ENCODE data around the gene ING3.

ING3 gene

GRCh38 chr7:121008816-121009215 lies 58.2 kb downstream of the ING3 start:
- Histone ChIP-seq H3K4me2 (ENCODE audit: insufficient read depth, low read length, poor library complexity, severe bottlenecking) (no peak overlapping the region), H2BK120ac (ENCODE audit: low read depth, low read length) (no peak overlapping the region), H3K9me3 (replicated peaks in 1 of 2; ENCODE audit: control insufficient read depth in 2 of 2, insufficient read depth in 1 of 2, low read depth in 1 of 2, low read length in 2 of 2) (no peaks in the 10 kb centered on the region), H4K91ac (ENCODE audit: low read depth, low read length, poor library complexity) (no peak overlapping the region), H4K8ac (ENCODE audit: low read depth, low read length) (no peak overlapping the region), H3K9ac (ENCODE audit: low read depth, low read length, poor library complexity) (no peak overlapping the region), H3K4me1 (ENCODE audit: control insufficient read depth in 2 of 2, insufficient read depth in 1 of 2, low read depth in 1 of 2, low read length in 2 of 2) (peaks cover 0 to 4% of the 10 kb centered on the region in 2 donors), H3K14ac (ENCODE audit: low read length) (no peak overlapping the region), H2AFZ (ENCODE audit: low read length) (no peak overlapping the region), H3K27ac (replicated peaks; ENCODE audit: low read length) (no peak overlapping the region), H2BK15ac (ENCODE audit: low read length) (no peak overlapping the region), H3K79me1 (ENCODE audit: low read depth, low read length) (no peaks in the 10 kb centered on the region), H2BK5ac (ENCODE audit: low read length) (no peak overlapping the region), H3K23ac (ENCODE audit: low read depth, low read length, poor library complexity) (no peak overlapping the region), H2AK5ac (ENCODE audit: low read depth, low read length) (no peak overlapping the region), H3K27me3 (ENCODE audit: control insufficient read depth in 3 of 3, insufficient read depth in 3 of 3, low read depth in 1 of 3, low read length in 3 of 3) (no peaks in the 10 kb centered on the region), H3K36me3 (replicated peaks in 1 of 2; ENCODE audit: control insufficient read depth in 2 of 2, insufficient read depth in 2 of 2, low read length in 2 of 2) (no peaks in the 10 kb centered on the region), H2BK12ac (ENCODE audit: low read length) (no peak overlapping the region), H3K4me3 (ENCODE audit: low read length in 2 of 2) (no peak overlapping the region), H3K4ac (ENCODE audit: low read length) (no peak overlapping the region), H3K18ac (ENCODE audit: low read length) (no peak overlapping the region)
- no CpG with 5 or more reads among the region's 2 CpGs for WGBS, 2 donors (ENCODE audit: extremely low coverage in 2 of 2, insufficient read length in 2 of 2, insufficient replicate concordance in 1 of 2)
- no peak for DNase-seq (ENCODE audit: low spot score)

- Histone ChIP-seq H3K27ac (replicated peaks; ENCODE audit: low read length) (no peak overlapping the region), H2AFZ (ENCODE audit: low read length) (no peak overlapping the region), H3K36me3 (replicated peaks in 1 of 2; ENCODE audit: control insufficient read depth in 2 of 2, insufficient read depth in 2 of 2, low read length in 2 of 2) (no peaks in the 10 kb centered on the region), H3K14ac (ENCODE audit: low read length) (no peak overlapping the region), H3K9me3 (replicated peaks in 1 of 2; ENCODE audit: control insufficient read depth in 2 of 2, insufficient read depth in 1 of 2, low read depth in 1 of 2, low read length in 2 of 2) (no peaks in the 10 kb centered on the region), H2AK5ac (ENCODE audit: low read depth, low read length) (no peak overlapping the region), H3K4me2 (ENCODE audit: insufficient read depth, low read length, poor library complexity, severe bottlenecking) (no peak overlapping the region), H3K27me3 (ENCODE audit: control insufficient read depth in 3 of 3, insufficient read depth in 3 of 3, low read depth in 1 of 3, low read length in 3 of 3) (no peaks in the 10 kb centered on the region), H3K18ac (ENCODE audit: low read length) (no peak overlapping the region), H3K4me1 (ENCODE audit: control insufficient read depth in 2 of 2, insufficient read depth in 1 of 2, low read depth in 1 of 2, low read length in 2 of 2) (peaks cover 0 to 4% of the 10 kb centered on the region in 2 donors), H2BK120ac (ENCODE audit: low read depth, low read length) (no peak overlapping the region), H4K8ac (ENCODE audit: low read depth, low read length) (no peak overlapping the region), H4K91ac (ENCODE audit: low read depth, low read length, poor library complexity) (no peak overlapping the region), H2BK12ac (ENCODE audit: low read length) (no peak overlapping the region), H3K79me1 (ENCODE audit: low read depth, low read length) (no peaks in the 10 kb centered on the region), H3K4ac (ENCODE audit: low read length) (no peak overlapping the region), H3K9ac (ENCODE audit: low read depth, low read length, poor library complexity) (no peak overlapping the region), H2BK15ac (ENCODE audit: low read length) (no peak overlapping the region), H3K4me3 (ENCODE audit: low read length in 2 of 2) (no peak overlapping the region), H3K23ac (ENCODE audit: low read depth, low read length, poor library complexity) (no peak overlapping the region), H2BK5ac (ENCODE audit: low read length) (no peak overlapping the region)
- no peak for DNase-seq (ENCODE audit: low spot score)
- WGBS, 2 donors (ENCODE audit: extremely low coverage in 2 of 2, insufficient read length in 2 of 2, insufficient replicate concordance in 1 of 2): no CpG with 5 or more reads among the region's 1 CpG
These were observed 60.8 kb downstream of the ING3 start for GRCh38 chr7:121011401-121011800.

GRCh38 chr7:121012170-121012874 lies 61.7 kb downstream of the ING3 start:
- Histone ChIP-seq H3K4me3 (ENCODE audit: low read length in 2 of 2) (no peak overlapping the region), H2BK15ac (ENCODE audit: low read length) (no peak overlapping the region), H3K9ac (ENCODE audit: low read depth, low read length, poor library complexity) (no peak overlapping the region), H3K4me1 (ENCODE audit: control insufficient read depth in 2 of 2, insufficient read depth in 1 of 2, low read depth in 1 of 2, low read length in 2 of 2) (no peaks in the 10 kb centered on the region), H2BK120ac (ENCODE audit: low read depth, low read length) (no peak overlapping the region), H2AFZ (ENCODE audit: low read length) (no peak overlapping the region), H3K36me3 (replicated peaks in 1 of 2; ENCODE audit: control insufficient read depth in 2 of 2, insufficient read depth in 2 of 2, low read length in 2 of 2) (no peaks in the 10 kb centered on the region), H3K79me1 (ENCODE audit: low read depth, low read length) (no peaks in the 10 kb centered on the region), H2BK12ac (ENCODE audit: low read length) (no peak overlapping the region), H3K9me3 (replicated peaks in 1 of 2; ENCODE audit: control insufficient read depth in 2 of 2, insufficient read depth in 1 of 2, low read depth in 1 of 2, low read length in 2 of 2) (no peaks in the 10 kb centered on the region), H3K23ac (ENCODE audit: low read depth, low read length, poor library complexity) (no peak overlapping the region), H3K27me3 (ENCODE audit: control insufficient read depth in 3 of 3, insufficient read depth in 3 of 3, low read depth in 1 of 3, low read length in 3 of 3) (no peaks in the 10 kb centered on the region), H3K27ac (replicated peaks; ENCODE audit: low read length) (no peak overlapping the region), H2AK5ac (ENCODE audit: low read depth, low read length) (no peak overlapping the region), H4K8ac (ENCODE audit: low read depth, low read length) (no peak overlapping the region), H3K4ac (ENCODE audit: low read length) (no peak overlapping the region), H3K18ac (ENCODE audit: low read length) (no peak overlapping the region), H2BK5ac (ENCODE audit: low read length) (no peak overlapping the region), H3K4me2 (ENCODE audit: insufficient read depth, low read length, poor library complexity, severe bottlenecking) (no peak overlapping the region), H3K14ac (ENCODE audit: low read length) (no peak overlapping the region), H4K91ac (ENCODE audit: low read depth, low read length, poor library complexity) (no peak overlapping the region)
- no CpG with 5 or more reads among the region's 6 CpGs for WGBS, 2 donors (ENCODE audit: extremely low coverage in 2 of 2, insufficient read length in 2 of 2, insufficient replicate concordance in 1 of 2)
- DNase-seq (ENCODE audit: low spot score): no peak

- WGBS, 2 donors (ENCODE audit: extremely low coverage in 2 of 2, insufficient read length in 2 of 2, insufficient replicate concordance in 1 of 2): no CpG with 5 or more reads among the region's 2 CpGs
- Histone ChIP-seq H3K18ac (ENCODE audit: low read length) (no peak overlapping the region), H3K4me2 (ENCODE audit: insufficient read depth, low read length, poor library complexity, severe bottlenecking) (no peak overlapping the region), H2BK12ac (ENCODE audit: low read length) (no peak overlapping the region), H3K27ac (replicated peaks; ENCODE audit: low read length) (no peak overlapping the region), H2BK5ac (ENCODE audit: low read length) (no peak overlapping the region), H3K27me3 (ENCODE audit: control insufficient read depth in 3 of 3, insufficient read depth in 3 of 3, low read depth in 1 of 3, low read length in 3 of 3) (no peaks in the 10 kb centered on the region), H3K4ac (ENCODE audit: low read length) (no peak overlapping the region), H3K4me1 (ENCODE audit: control insufficient read depth in 2 of 2, insufficient read depth in 1 of 2, low read depth in 1 of 2, low read length in 2 of 2) (no peaks in the 10 kb centered on the region), H3K23ac (ENCODE audit: low read depth, low read length, poor library complexity) (no peak overlapping the region), H2AFZ (ENCODE audit: low read length) (no peak overlapping the region), H3K14ac (ENCODE audit: low read length) (no peak overlapping the region), H4K91ac (ENCODE audit: low read depth, low read length, poor library complexity) (no peak overlapping the region), H2BK120ac (ENCODE audit: low read depth, low read length) (no peak overlapping the region), H3K4me3 (ENCODE audit: low read length in 2 of 2) (no peak overlapping the region), H2AK5ac (ENCODE audit: low read depth, low read length) (no peak overlapping the region), H3K79me1 (ENCODE audit: low read depth, low read length) (no peaks in the 10 kb centered on the region), H3K9me3 (replicated peaks in 1 of 2; ENCODE audit: control insufficient read depth in 2 of 2, insufficient read depth in 1 of 2, low read depth in 1 of 2, low read length in 2 of 2) (no peaks in the 10 kb centered on the region), H3K9ac (ENCODE audit: low read depth, low read length, poor library complexity) (no peak overlapping the region), H2BK15ac (ENCODE audit: low read length) (no peak overlapping the region), H4K8ac (ENCODE audit: low read depth, low read length) (no peak overlapping the region), H3K36me3 (replicated peaks in 1 of 2; ENCODE audit: control insufficient read depth in 2 of 2, insufficient read depth in 2 of 2, low read length in 2 of 2) (no peaks in the 10 kb centered on the region)
- DNase-seq (ENCODE audit: low spot score): no peak
These were observed 62.3 kb downstream of the ING3 start for GRCh38 chr7:121012919-121013318.

Measured in neuronal stem cell (in vitro differentiated cells).